Adipocyte (in vitro differentiated cells): Measurements from ENCODE around the gene SPATA17.

Source experiments
- DNase-seq: peaks from one replicate; pipeline ENCODE4 v3.0.0-alpha.2; 2015; ENCODE audit warnings: low read depth
- H3K27me3 ChIP-seq: replicated peaks from 2 replicates; pipeline ENCODE4 v1.7.0; 2013; ENCODE audit warnings: mild to moderate bottlenecking, low read length, moderate library complexity; ENCODE audit not compliant: control insufficient read depth, insufficient read depth
- H3K36me3 ChIP-seq: 2 replicates; pipeline ENCODE4 v1.7.0; 2013; ENCODE audit warnings: low read length, mild to moderate bottlenecking, moderate library complexity; ENCODE audit not compliant: control insufficient read depth, insufficient read depth, severe bottlenecking
- H3K4me1 ChIP-seq: 2 replicates; pipeline ENCODE4 v1.7.0; 2013; ENCODE audit warnings: mild to moderate bottlenecking, low read length, moderate library complexity; ENCODE audit not compliant: control insufficient read depth, insufficient read depth
- H3K4me3 ChIP-seq: 2 replicates; pipeline ENCODE4 v1.7.0; 2013; ENCODE audit warnings: mild to moderate bottlenecking, low read length, moderate library complexity
- H3K9ac ChIP-seq: 2 replicates; pipeline ENCODE4 v1.7.0; 2013; ENCODE audit warnings: mild to moderate bottlenecking, low read length, moderate library complexity
- H3K9me3 ChIP-seq: 2 replicates; pipeline ENCODE4 v1.7.0; 2013; ENCODE audit warnings: mild to moderate bottlenecking, low read length, moderate library complexity; ENCODE audit not compliant: control insufficient read depth

Gene SPATA17

GRCh38 chr1:217857061-217857460, 225.9 kb downstream of the SPATA17 start:
- Histone ChIP-seq H3K36me3 (no peaks in the 10 kb centered on the region), H3K4me1 (peaks cover 13% of the 10 kb centered on the region), H3K9me3 (peaks cover 13% of the 10 kb centered on the region), H3K9ac (no peak overlapping the region), H3K4me3 (peak overlapping the region; percentile 19), H3K27me3 (no peaks in the 10 kb centered on the region)
- DNase-seq, result peak; percentile 11

GRCh38 chr1:217861658-217862057, 230.5 kb downstream of the SPATA17 start:
- Histone ChIP-seq H3K27me3 (no peaks in the 10 kb centered on the region), H3K36me3 (no peaks in the 10 kb centered on the region), H3K9ac (no peak overlapping the region), H3K4me3 (no peak overlapping the region), H3K9me3 (peaks cover 13% of the 10 kb centered on the region), H3K4me1 (peaks cover 7% of the 10 kb centered on the region)
- DNase-seq, result no peak

GRCh38 chr1:217867446-217867995, 236.4 kb downstream of the SPATA17 start:
- Histone ChIP-seq H3K9me3 (no peaks in the 10 kb centered on the region), H3K4me1 (no peaks in the 10 kb centered on the region), H3K9ac (no peak overlapping the region), H3K36me3 (no peaks in the 10 kb centered on the region), H3K4me3 (no peak overlapping the region), H3K27me3 (no peaks in the 10 kb centered on the region)
- DNase-seq, result no peak

GRCh38 chr1:217871955-217872354, 240.8 kb downstream of the SPATA17 start:
- DNase-seq, result no peak
- no peaks in the 10 kb centered on the region for H3K36me3 ChIP-seq
- H3K9ac ChIP-seq, result no peak overlapping the region
- H3K4me1 ChIP-seq, result no peaks in the 10 kb centered on the region
- no peak overlapping the region for H3K4me3 ChIP-seq
- no peaks in the 10 kb centered on the region for H3K9me3 ChIP-seq
- no peaks in the 10 kb centered on the region for H3K27me3 ChIP-seq

- no peaks in the 10 kb centered on the region for H3K9me3 ChIP-seq
- no peaks in the 10 kb centered on the region for H3K27me3 ChIP-seq
- no peak overlapping the region for H3K4me3 ChIP-seq
- no peak overlapping the region for H3K9ac ChIP-seq
- H3K4me1 ChIP-seq, result no peaks in the 10 kb centered on the region
- no peak for DNase-seq
- no peaks in the 10 kb centered on the region for H3K36me3 ChIP-seq
These were observed 244.1 kb downstream of the SPATA17 start for GRCh38 chr1:217875229-217875628.

- no peak for DNase-seq
These were observed 245.3 kb downstream of the SPATA17 start for GRCh38 chr1:217876401-217876800.

GRCh38 chr1:217876896-217877295, 245.8 kb downstream of the SPATA17 start:
- Histone ChIP-seq H3K9ac (no peak overlapping the region), H3K36me3 (no peaks in the 10 kb centered on the region), H3K27me3 (no peaks in the 10 kb centered on the region), H3K9me3 (no peaks in the 10 kb centered on the region), H3K4me3 (no peak overlapping the region), H3K4me1 (peaks cover 16% of the 10 kb centered on the region)
- DNase-seq, result no peak

More at GRCh38 chr1:217876401-217876800, 245.3 kb downstream of the SPATA17 start:
- H3K4me1 ChIP-seq, result peaks cover 11% of the 10 kb centered on the region
- H3K36me3 ChIP-seq, result no peaks in the 10 kb centered on the region
- no peak overlapping the region for H3K4me3 ChIP-seq
- no peak overlapping the region for H3K9ac ChIP-seq
- no peaks in the 10 kb centered on the region for H3K27me3 ChIP-seq
- H3K9me3 ChIP-seq, result no peaks in the 10 kb centered on the region

- peak; percentile 62 for DNase-seq
- Histone ChIP-seq H3K4me1 (peaks cover 18% of the 10 kb centered on the region), H3K9ac (no peak overlapping the region), H3K27me3 (no peaks in the 10 kb centered on the region), H3K9me3 (no peaks in the 10 kb centered on the region), H3K36me3 (no peaks in the 10 kb centered on the region), H3K4me3 (no peak overlapping the region)
These were observed 250.0 kb downstream of the SPATA17 start for GRCh38 chr1:217881131-217881543.

GRCh38 chr1:217881607-217882332, 250.6 kb downstream of the SPATA17 start:
- Histone ChIP-seq H3K4me3 (no peak overlapping the region), H3K9me3 (no peaks in the 10 kb centered on the region), H3K27me3 (no peaks in the 10 kb centered on the region), H3K9ac (no peak overlapping the region), H3K36me3 (no peaks in the 10 kb centered on the region), H3K4me1 (peaks cover 18% of the 10 kb centered on the region)
- DNase-seq, result peak; percentile 29

GRCh38 chr1:217885181-217885580, 254.0 kb downstream of the SPATA17 start:
- no peaks in the 10 kb centered on the region for H3K9me3 ChIP-seq
- no peak overlapping the region for H3K4me3 ChIP-seq
- no peaks in the 10 kb centered on the region for H3K36me3 ChIP-seq
- no peak for DNase-seq
- no peaks in the 10 kb centered on the region for H3K27me3 ChIP-seq
- no peak overlapping the region for H3K9ac ChIP-seq
- H3K4me1 ChIP-seq, result peaks cover 18% of the 10 kb centered on the region

GRCh38 chr1:217888328-217888727, 257.2 kb downstream of the SPATA17 start:
- Histone ChIP-seq H3K4me3 (no peak overlapping the region), H3K27me3 (no peaks in the 10 kb centered on the region), H3K9ac (no peak overlapping the region)

More at GRCh38 chr1:217888328-217888727, 257.2 kb downstream of the SPATA17 start:
- Histone ChIP-seq H3K4me1 (no peaks in the 10 kb centered on the region), H3K36me3 (no peaks in the 10 kb centered on the region), H3K9me3 (no peaks in the 10 kb centered on the region)
- no peak for DNase-seq
